DOHH2 (cell line): Measurements from ENCODE around the gene LIAS.

Source experiments
- H3F3A ChIP-seq: fragments of 200-600 bp; sonication (generic), shearing (Covaris generic); 2 replicates; pipeline ENCODE4 v1.6.0; 2016; ENCODE audit warnings: antibody characterized with exemption, mild to moderate bottlenecking; ENCODE audit not compliant: control insufficient read depth, insufficient read depth
- H3K27ac ChIP-seq: fragments of 200-600 bp; sonication (generic); 2 replicates; pipeline ENCODE4 v1.5.1; 2014; ENCODE audit warnings: low read depth, mild to moderate bottlenecking, low read length, moderate library complexity
- H3K27me3 ChIP-seq: fragments of 200-600 bp; sonication (generic); 2 replicates; pipeline ENCODE4 v1.6.1; 2014; ENCODE audit warnings: mild to moderate bottlenecking, low read length, mixed read lengths; ENCODE audit not compliant: control insufficient read depth
- H3K36me3 ChIP-seq: fragments of 200-600 bp; sonication (generic); 2 replicates; pipeline ENCODE4 v1.6.1; 2014; ENCODE audit warnings: mild to moderate bottlenecking, low read length, moderate library complexity, mixed read lengths; ENCODE audit not compliant: control insufficient read depth
- H3K4me1 ChIP-seq: fragments of 200-600 bp; sonication (generic); 2 replicates; pipeline ENCODE4 v1.6.1; 2014; ENCODE audit warnings: mild to moderate bottlenecking, low read length, mixed read lengths; ENCODE audit not compliant: control insufficient read depth
- H3K4me2 ChIP-seq: fragments of 200-600 bp; sonication (generic); 2 replicates; pipeline ENCODE4 v1.6.0; 2014; ENCODE audit warnings: mild to moderate bottlenecking, low read length, moderate library complexity
- H3K4me3 ChIP-seq: fragments of 200-600 bp; sonication (generic); 2 replicates; pipeline ENCODE4 v1.5.1; 2014; ENCODE audit warnings: mild to moderate bottlenecking, low read length, mixed read lengths
- H3K79me2 ChIP-seq: fragments of 200-600 bp; sonication (generic); 2 replicates; pipeline ENCODE4 v1.6.1; 2014; ENCODE audit warnings: mild to moderate bottlenecking, low read length, mixed read lengths; ENCODE audit not compliant: control insufficient read depth
- H3K9me2 ChIP-seq: fragments of 200-600 bp; sonication (generic); replicated peaks from 2 replicates; pipeline ENCODE4 v1.6.1; 2014; ENCODE audit warnings: mild to moderate bottlenecking, low read length, mixed read lengths; ENCODE audit not compliant: control insufficient read depth
- H3K9me3 ChIP-seq: fragments of 200-600 bp; sonication (generic); 2 replicates; pipeline ENCODE4 v1.6.1; 2014; ENCODE audit warnings: antibody characterized with exemption, low read length, mixed read lengths; ENCODE audit not compliant: control insufficient read depth, insufficient read depth
- H4K20me1 ChIP-seq: fragments of 200-600 bp; sonication (generic); 2 replicates; pipeline ENCODE4 v1.6.0; 2014; ENCODE audit warnings: low read depth, mild to moderate bottlenecking, antibody characterized with exemption, low read length, moderate library complexity; ENCODE audit not compliant: control insufficient read depth, insufficient read depth
- CTCF ChIP-seq: fragments of 200-600 bp; sonication (generic); IDR thresholded peaks from one replicate; pipeline ENCODE4 v1.5.1; 2014; ENCODE audit warnings: antibody characterized with exemption, mild to moderate bottlenecking, low read depth, low read length; ENCODE audit not compliant: poor library complexity, severe bottlenecking
- EZH2phosphoT487 ChIP-seq: fragments of 200-600 bp; sonication (generic); IDR thresholded peaks from 2 replicates; pipeline ENCODE4 v1.6.1; 2017; ENCODE audit warnings: borderline replicate concordance, mild to moderate bottlenecking, antibody characterized with exemption, low read length, moderate library complexity, mixed read lengths

The LIAS gene

DNA sequence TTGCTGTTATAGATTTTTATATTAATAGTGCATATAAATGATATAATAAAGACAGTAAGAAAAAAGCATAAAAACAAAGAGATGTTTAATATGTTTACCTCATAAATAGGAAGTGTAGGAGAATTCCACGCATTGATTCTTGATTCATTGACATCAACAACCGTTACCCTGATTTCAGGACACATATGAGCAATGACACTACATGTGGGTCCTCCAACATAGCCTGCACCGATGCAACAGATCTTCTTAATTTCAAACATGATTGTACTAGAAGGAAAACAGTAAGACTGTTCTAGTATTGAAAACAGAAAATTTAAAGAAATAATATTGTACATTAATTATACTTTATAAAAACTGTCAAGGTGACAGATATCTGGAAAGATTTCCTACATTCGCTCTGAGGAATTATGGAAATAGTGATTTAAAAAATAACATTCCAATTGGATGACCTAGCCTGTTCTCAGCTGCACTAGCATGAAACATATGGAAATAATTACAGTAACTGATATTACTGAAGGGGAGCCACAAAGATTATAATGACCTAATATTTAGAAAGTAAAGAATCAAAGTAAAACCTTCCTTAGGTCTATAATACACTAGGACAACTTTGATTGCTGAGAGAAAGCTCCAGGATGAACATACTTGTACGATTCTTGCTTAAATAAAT lies 62.5 kb downstream of the LIAS start:
- no peaks in the 10 kb centered on the region for H3K9me2 ChIP-seq
- no peaks in the 10 kb centered on the region; the same call in 1 of the 2 replicates for H3F3A ChIP-seq
- H3K9me3 ChIP-seq: no peaks in the 10 kb centered on the region
- TF ChIP-seq EZH2phosphoT487: no peak
- TF ChIP-seq CTCF: no peak
- no peaks in the 10 kb centered on the region; the same call in 1 of the 2 replicates for H3K36me3 ChIP-seq
- H3K4me2 ChIP-seq: no peak overlapping the region
- H4K20me1 ChIP-seq: no peaks in the 10 kb centered on the region
- no peak overlapping the region for H3K4me3 ChIP-seq
- H3K27ac ChIP-seq: no peak overlapping the region
- H3K27me3 ChIP-seq: no peaks in the 10 kb centered on the region
- H3K79me2 ChIP-seq: peaks cover 23% of the 10 kb centered on the region
- peaks cover 7% of the 10 kb centered on the region for H3K4me1 ChIP-seq

DNA sequence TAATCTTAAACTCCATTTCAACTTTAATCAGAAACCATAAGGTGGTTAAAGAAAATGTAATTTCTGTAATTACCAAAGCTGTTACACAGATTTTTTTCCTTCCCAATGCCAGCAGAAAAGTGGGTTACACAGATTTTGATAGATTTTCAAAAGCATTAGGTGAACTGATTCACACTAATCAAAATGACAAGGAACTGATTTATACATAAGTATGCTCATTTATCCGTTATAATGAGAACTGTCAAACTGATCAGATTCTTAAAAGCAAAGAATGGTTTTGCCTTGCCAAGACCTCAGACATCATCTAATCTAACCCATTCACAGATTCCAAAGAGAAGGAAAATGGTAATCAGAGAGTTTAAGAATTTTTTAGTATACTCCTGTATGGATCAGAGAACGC lies 63.2 kb downstream of the LIAS start:
- no peaks in the 10 kb centered on the region for H3K9me3 ChIP-seq
- TF ChIP-seq EZH2phosphoT487 (no peak), CTCF (no peak)
- H3K27me3 ChIP-seq: no peaks in the 10 kb centered on the region
- H3K4me1 ChIP-seq: peaks cover 9% of the 10 kb centered on the region
- H3K79me2 ChIP-seq: peaks cover 30% of the 10 kb centered on the region
- no peak overlapping the region for H3K4me3 ChIP-seq
- H3K4me2 ChIP-seq: no peak overlapping the region
- no peaks in the 10 kb centered on the region; the same call in 1 of the 2 replicates for H3F3A ChIP-seq
- H3K36me3 ChIP-seq: peaks cover 3% of the 10 kb centered on the region; the same call in 1 of the 2 replicates
- H3K9me2 ChIP-seq: no peaks in the 10 kb centered on the region
- no peak overlapping the region for H3K27ac ChIP-seq
- H4K20me1 ChIP-seq: no peaks in the 10 kb centered on the region

- Histone ChIP-seq H3K27ac (no peak overlapping the region), H3K4me3 (no peak overlapping the region), H3K9me3 (no peaks in the 10 kb centered on the region), H3K27me3 (no peaks in the 10 kb centered on the region), H3K4me2 (no peak overlapping the region), H4K20me1 (no peaks in the 10 kb centered on the region), H3K4me1 (peaks cover 15% of the 10 kb centered on the region), H3K9me2 (no peaks in the 10 kb centered on the region), H3F3A (no peaks in the 10 kb centered on the region; the same call in 1 of the 2 replicates), H3K36me3 (0 out of 2 replicates have a peak, but pooled peaks cover 5% of the 10 kb centered on the region), H3K79me2 (peaks cover 36% of the 10 kb centered on the region)
- no peak for TF ChIP-seq EZH2phosphoT487
- TF ChIP-seq CTCF: no peak
These were observed 65.5 kb downstream of the LIAS start for GRCh38 chr4:39524161-39524957.
